ENCODE results near the gene TMEM248. TPM values are rescaled to one million over a fixed set of nuclear protein-coding genes. Genes with fewer than 3 reads are reported as not detected.

The TMEM248 gene
- polyA plus RNA-seq, 1 donor from 2014 or later = 41.8 TPM

GRCh38 chr7:66901941-66902843 lies 18.8 kb upstream of the TMEM248 start:
- H2AFZ ChIP-seq (ENCODE audit: low read depth, low read length) = no peak overlapping the region
- no peak overlapping the region for H3K4me3 ChIP-seq (ENCODE audit: low read length)
- TF ChIP-seq REST (IDR thresholded peaks at IDR 0.05; ENCODE audit: borderline replicate concordance) (no peak), SMC3 (conservative IDR thresholded peaks at IDR 0.05; ENCODE audit: poor library complexity) (no peak), POLR2AphosphoS5 (IDR thresholded peaks at IDR 0.05) (no peak), TAF1 (IDR thresholded peaks at IDR 0.05; ENCODE audit: low read depth) (no peak), EZH2 (IDR thresholded peaks at IDR 0.05; ENCODE audit: borderline replicate concordance, insufficient read depth, low read length, poor library complexity, severe bottlenecking) (no peak), CTCF (IDR thresholded peaks at IDR 0.05; ENCODE audit: poor library complexity, severe bottlenecking) (no peak), MXI1 (conservative IDR thresholded peaks at IDR 0.05; ENCODE audit: poor library complexity, severe bottlenecking) (no peak), RAD21 (conservative IDR thresholded peaks at IDR 0.05) (no peak), EP300 (conservative IDR thresholded peaks at IDR 0.05; ENCODE audit: poor library complexity, severe bottlenecking) (no peak)
- no peaks in the 10 kb centered on the region for H3F3A ChIP-seq (ENCODE audit: insufficient read depth, low read length, poor library complexity, severe bottlenecking)
- no peaks in the 10 kb centered on the region for H3K79me2 ChIP-seq (replicated peaks; ENCODE audit: insufficient read depth, low read length)
- no peaks in the 10 kb centered on the region for H3K9me2 ChIP-seq (ENCODE audit: insufficient read depth, low read length)
- H3K9ac ChIP-seq (ENCODE audit: low read length) = no peak overlapping the region
- H3K36me3 ChIP-seq (ENCODE audit: insufficient read depth, low read length) = no peaks in the 10 kb centered on the region
- no peaks in the 10 kb centered on the region for H4K20me1 ChIP-seq (ENCODE audit: insufficient read depth)
- H3K27ac ChIP-seq (ENCODE audit: low read length) = no peak overlapping the region
- H3K9me3 ChIP-seq (ENCODE audit: low read length) = no peaks in the 10 kb centered on the region
- H3K27me3 ChIP-seq (ENCODE audit: insufficient read depth, low read depth, low read length) = no peaks in the 10 kb centered on the region
- H3K4me2 ChIP-seq (ENCODE audit: low read length) = no peak overlapping the region

GRCh38 chr7:66902844-66903180 lies 18.2 kb upstream of the TMEM248 start:
- TF ChIP-seq SMC3 (conservative IDR thresholded peaks at IDR 0.05; ENCODE audit: poor library complexity) = no peak
- TF ChIP-seq MXI1 (conservative IDR thresholded peaks at IDR 0.05; ENCODE audit: poor library complexity, severe bottlenecking) = no peak
- TF ChIP-seq EP300 (conservative IDR thresholded peaks at IDR 0.05; ENCODE audit: poor library complexity, severe bottlenecking) = no peak

More at GRCh38 chr7:66902844-66903180, 18.2 kb upstream of the TMEM248 start:
- no peaks in the 10 kb centered on the region for H3F3A ChIP-seq (ENCODE audit: insufficient read depth, low read length, poor library complexity, severe bottlenecking)
- no peaks in the 10 kb centered on the region for H4K20me1 ChIP-seq (ENCODE audit: insufficient read depth)
- H2AFZ ChIP-seq (ENCODE audit: low read depth, low read length) = no peak overlapping the region
- no peaks in the 10 kb centered on the region for H3K9me3 ChIP-seq (ENCODE audit: low read length)
- H3K36me3 ChIP-seq (ENCODE audit: insufficient read depth, low read length) = no peaks in the 10 kb centered on the region
- no peaks in the 10 kb centered on the region for H3K9me2 ChIP-seq (ENCODE audit: insufficient read depth, low read length)
- no peak overlapping the region for H3K4me3 ChIP-seq (ENCODE audit: low read length)
- H3K4me2 ChIP-seq (ENCODE audit: low read length) = no peak overlapping the region
- no peaks in the 10 kb centered on the region for H3K27me3 ChIP-seq (ENCODE audit: insufficient read depth, low read depth, low read length)
- no peak overlapping the region for H3K27ac ChIP-seq (ENCODE audit: low read length)
- no peak overlapping the region for H3K9ac ChIP-seq (ENCODE audit: low read length)
- H3K79me2 ChIP-seq (replicated peaks; ENCODE audit: insufficient read depth, low read length) = no peaks in the 10 kb centered on the region
